Cardiac fibroblast (primary cell): ENCODE measurements around the gene CBFA2T3.

ENCODE experiments used
- DNase-seq, 2 donors: peaks; one replicate each; pipeline versions ENCODE4 v3.0.0 to v3.0.0-alpha.2; 2010; ENCODE audit warnings: low read depth in 2 of 2
- H3K4me3 ChIP-seq, 2 donors: replicated peaks in 1 of 2; 1 replicate in 1 of 2; 2 replicates in 1 of 2; pipeline ENCODE4 v1.5.1; 2011; ENCODE audit warnings: low read depth in 2 of 2, low read length in 2 of 2, mild to moderate bottlenecking in 2 of 2, moderate library complexity in 1 of 2
- CTCF ChIP-seq: IDR thresholded peaks from one replicate; pipeline ENCODE4 v1.5.1; 2011; ENCODE audit warnings: low read depth, mild to moderate bottlenecking, low read length, inconsistent platforms

CBFA2T3 gene

GRCh38 chr16:88905563-88905962 lies 71.4 kb downstream of the CBFA2T3 start:
- no peak for TF ChIP-seq CTCF
- no peak overlapping the region for H3K4me3 ChIP-seq
- DNase-seq = no peak

- no peak for TF ChIP-seq CTCF
- DNase-seq = no peak
- no peak overlapping the region for H3K4me3 ChIP-seq
Observed at GRCh38 chr16:88904676-88905365, 72.2 kb downstream of the CBFA2T3 start.

GRCh38 chr16:88903267-88903666 lies 73.7 kb downstream of the CBFA2T3 start:
- no peak for TF ChIP-seq CTCF
- DNase-seq = no peak
- H3K4me3 ChIP-seq = no peak overlapping the region

- no peak overlapping the region for H3K4me3 ChIP-seq
- DNase-seq = no peak
- TF ChIP-seq CTCF = no peak
Observed at GRCh38 chr16:88902744-88903143, 74.3 kb downstream of the CBFA2T3 start.

- no peak for DNase-seq
- TF ChIP-seq CTCF = no peak
- H3K4me3 ChIP-seq = no peak overlapping the region
Observed at GRCh38 chr16:88901718-88902337, 75.2 kb downstream of the CBFA2T3 start.

GRCh38 chr16:88900662-88901052 lies 76.3 kb downstream of the CBFA2T3 start:
- H3K4me3 ChIP-seq = no peak overlapping the region
- TF ChIP-seq CTCF = no peak
- no peak for DNase-seq
